ENCODE results near the gene ZNF764. TPM values are rescaled to one million over a fixed set of nuclear protein-coding genes. Genes with fewer than 3 reads are reported as not detected.

Gene ZNF764
- total RNA-seq, 2 donors from 2014 or later, result 8.5 to 9.6 TPM

GRCh38 chr16:30557707-30557956 is 542 bp downstream of the ZNF764 start:
- TF ChIP-seq CTCF (IDR thresholded peaks at IDR 0.05), result no peak
- Histone ChIP-seq H3K27ac (peak overlapping the region; percentile 87 to 95), H3K27me3 (replicated peaks; ENCODE audit: insufficient read depth) (no peaks in the 10 kb centered on the region), H3K4me3 (peak overlapping the region; percentile 84), H3K4me1 (ENCODE audit: control insufficient read depth in 1 of 2, low read depth in 2 of 2) (peaks cover 8 to 25% of the 10 kb centered on the region in 2 donors), H3K36me3 (peaks cover 22% of the 10 kb centered on the region), H3K9me3 (no peaks in the 10 kb centered on the region)
- ATAC-seq (ENCODE audit: insufficient number of reproducible peaks, low FRiP score, low read depth) (no peak), DNase-seq (ENCODE audit: low spot score) (no peak)

- H3K4me1 ChIP-seq (ENCODE audit: control insufficient read depth in 1 of 2, low read depth in 2 of 2), result peaks cover 7 to 20% of the 10 kb centered on the region in 2 donors
- H3K27me3 ChIP-seq (replicated peaks; ENCODE audit: insufficient read depth), result no peaks in the 10 kb centered on the region
- H3K4me3 ChIP-seq, result no peak overlapping the region
- no peak overlapping the region for H3K27ac ChIP-seq
- no peaks in the 10 kb centered on the region for H3K9me3 ChIP-seq
- DNase-seq (ENCODE audit: low spot score) (no peak), ATAC-seq (ENCODE audit: insufficient number of reproducible peaks, low FRiP score, low read depth) (no peak)
- peaks cover 22% of the 10 kb centered on the region for H3K36me3 ChIP-seq
- no peak for TF ChIP-seq CTCF (IDR thresholded peaks at IDR 0.05)
Observed at GRCh38 chr16:30556125-30556473, 2.1 kb downstream of the ZNF764 start.

- no peak overlapping the region for H3K4me3 ChIP-seq
- peaks cover 5 to 17% of the 10 kb centered on the region in 2 donors for H3K4me1 ChIP-seq (ENCODE audit: control insufficient read depth in 1 of 2, low read depth in 2 of 2)
- no peak for TF ChIP-seq CTCF (IDR thresholded peaks at IDR 0.05)
- no peak for DNase-seq (ENCODE audit: low spot score)
- no peaks in the 10 kb centered on the region for H3K9me3 ChIP-seq
- no peak for ATAC-seq (ENCODE audit: insufficient number of reproducible peaks, low FRiP score, low read depth)
- peaks cover 22% of the 10 kb centered on the region for H3K36me3 ChIP-seq
- H3K27me3 ChIP-seq (replicated peaks; ENCODE audit: insufficient read depth), result no peaks in the 10 kb centered on the region
- no peak overlapping the region for H3K27ac ChIP-seq
Observed at GRCh38 chr16:30555315-30556124, 2.7 kb downstream of the ZNF764 start.

- no peak for TF ChIP-seq CTCF (IDR thresholded peaks at IDR 0.05)
- no peaks in the 10 kb centered on the region for H3K27me3 ChIP-seq (replicated peaks; ENCODE audit: insufficient read depth)
- H3K4me3 ChIP-seq, result no peak overlapping the region
- peaks cover 5 to 17% of the 10 kb centered on the region in 2 donors for H3K4me1 ChIP-seq (ENCODE audit: control insufficient read depth in 1 of 2, low read depth in 2 of 2)
- no peaks in the 10 kb centered on the region for H3K9me3 ChIP-seq
- H3K36me3 ChIP-seq, result peaks cover 22% of the 10 kb centered on the region
- no peak overlapping the region for H3K27ac ChIP-seq
- no peak for ATAC-seq (ENCODE audit: insufficient number of reproducible peaks, low FRiP score, low read depth)
- DNase-seq (ENCODE audit: low spot score), result no peak
Observed at GRCh38 chr16:30554557-30555314, 3.4 kb downstream of the ZNF764 start.

- no peak for ATAC-seq (ENCODE audit: insufficient number of reproducible peaks, low FRiP score, low read depth)
- Histone ChIP-seq H3K9me3 (no peaks in the 10 kb centered on the region), H3K4me3 (no peak overlapping the region), H3K27ac (no peak overlapping the region), H3K36me3 (peaks cover 22% of the 10 kb centered on the region), H3K4me1 (ENCODE audit: control insufficient read depth in 1 of 2, low read depth in 2 of 2) (peaks cover 5 to 17% of the 10 kb centered on the region in 2 donors), H3K27me3 (replicated peaks; ENCODE audit: insufficient read depth) (no peaks in the 10 kb centered on the region)
- no peak for DNase-seq (ENCODE audit: low spot score)
- TF ChIP-seq CTCF (IDR thresholded peaks at IDR 0.05), result no peak
Observed at GRCh38 chr16:30553393-30553899, 4.7 kb downstream of the ZNF764 start.

Data from thoracic aorta (tissue), 2 donors.